Measurements from ENCODE around the gene PRRC2A. TPM values are rescaled to one million over a fixed set of nuclear protein-coding genes. Genes with fewer than 3 reads are reported as not detected.

Gene PRRC2A
- total and polyA plus RNA-seq, 12 donors = 83.9 to 179 (median 98.9) TPM

- peaks cover 0 to 2% (median 0%) of the 10 kb centered on the region in 7 donors for H3K27me3 ChIP-seq
- ATAC-seq (no peak), DNase-seq (no peak)
- H3K4me3 ChIP-seq = peak overlapping the region in 3 of 10 donors; percentile 3 to 65 (median 59)
- WGBS, 2 donors = 88 to 89% methylated on average over 19 of the region's 19 CpGs
- peak overlapping the region in 2 of 10 donors; percentile 29 to 90 for H3K27ac ChIP-seq
- H3K9me3 ChIP-seq = no peaks in the 10 kb centered on the region
- no peak for TF ChIP-seq CTCF (IDR thresholded peaks at IDR 0.05)
- intact Hi-C loops (cut with DNase I) = no loop called here
- H3K36me3 ChIP-seq = peaks cover 0 to 19% (median 0%) of the 10 kb centered on the region in 9 donors
- peaks cover 0 to 60% (median 12%) of the 10 kb centered on the region in 9 donors for H3K4me1 ChIP-seq
Observed at GRCh38 chr6:31576897-31577578, 43.5 kb upstream of the PRRC2A start.

- TF ChIP-seq CTCF (IDR thresholded peaks at IDR 0.05) = no peak
- intact Hi-C loops (cut with DNase I) = no loop called here
- DNase-seq (no peak), ATAC-seq (no peak)
- peaks cover 0 to 19% (median 0%) of the 10 kb centered on the region in 9 donors for H3K36me3 ChIP-seq
- peak overlapping the region in 1 of 10 donors; percentile 65 for H3K4me3 ChIP-seq
- H3K9me3 ChIP-seq = no peaks in the 10 kb centered on the region
- WGBS, 2 donors = 83% methylated on average over 3 of the region's 3 CpGs
- no peaks in the 10 kb centered on the region for H3K27me3 ChIP-seq
- H3K4me1 ChIP-seq = peaks cover 0 to 65% (median 17%) of the 10 kb centered on the region in 9 donors
- peak overlapping the region in 2 of 10 donors; percentile 29 to 90 for H3K27ac ChIP-seq
Observed at GRCh38 chr6:31577579-31577966, 42.9 kb upstream of the PRRC2A start.

- intact Hi-C loops (cut with DNase I) = no loop called here
- no peak for ATAC-seq
- TF ChIP-seq CTCF (IDR thresholded peaks at IDR 0.05) = no peak
- 79% methylated on average over 12 of the region's 12 CpGs for WGBS, 2 donors
- Histone ChIP-seq H3K4me1 (peaks cover 0 to 70% (median 18%) of the 10 kb centered on the region in 9 donors), H3K36me3 (peaks cover 0 to 19% (median 0%) of the 10 kb centered on the region in 9 donors), H3K4me3 (peak overlapping the region in 1 of 10 donors; percentile 65), H3K27ac (peak overlapping the region in 2 of 10 donors; percentile 21 to 90), H3K27me3 (no peaks in the 10 kb centered on the region), H3K9me3 (no peaks in the 10 kb centered on the region)
- DNase-seq = no peak
Observed at GRCh38 chr6:31578184-31579118, 42.1 kb upstream of the PRRC2A start.

GRCh38 chr6:31579119-31579505 lies 41.4 kb upstream of the PRRC2A start:
- H3K4me3 ChIP-seq = no peak overlapping the region
- intact Hi-C loops (cut with DNase I) = no loop called here
- H3K27ac ChIP-seq = peak overlapping the region in 1 of 10 donors; percentile 3
- no peak for TF ChIP-seq CTCF (IDR thresholded peaks at IDR 0.05)
- 90 to 94% methylated on average over 3 of the region's 3 CpGs for WGBS, 2 donors
- DNase-seq = no peak
- peaks cover 0 to 76% (median 18%) of the 10 kb centered on the region in 9 donors for H3K4me1 ChIP-seq
- no peaks in the 10 kb centered on the region for H3K9me3 ChIP-seq
- ATAC-seq = no peak
- peaks cover 0 to 19% (median 0%) of the 10 kb centered on the region in 9 donors for H3K36me3 ChIP-seq
- H3K27me3 ChIP-seq = no peaks in the 10 kb centered on the region
